Activated CD4-positive, alpha-beta T cell treated with anti-CD3 and anti-CD28 coated beads for 48 hours (primary cell): ENCODE data around the gene OPA3.

Experiments
- DNase-seq: peaks from one replicate; pipeline ENCODE4 v3.0.0-alpha.2; 2020

OPA3 gene

GRCh38 chr19:45560686-45561085, 23.9 kb downstream of the OPA3 start:
- no peak for DNase-seq

- DNase-seq: no peak
These were observed 24.6 kb downstream of the OPA3 start for GRCh38 chr19:45560038-45560437.

GRCh38 chr19:45558399-45558878, 26.2 kb downstream of the OPA3 start:
- peak; percentile 79 for DNase-seq

- no peak for DNase-seq
These were observed 27.8 kb downstream of the OPA3 start for GRCh38 chr19:45556835-45557234.

- DNase-seq: no peak
These were observed 30.1 kb downstream of the OPA3 start for GRCh38 chr19:45554481-45554880.

GRCh38 chr19:45553464-45553863, 31.1 kb downstream of the OPA3 start:
- DNase-seq: no peak

- no peak for DNase-seq
These were observed 36.5 kb downstream of the OPA3 start for GRCh38 chr19:45547965-45548609.

- DNase-seq: no peak
These were observed 37.3 kb downstream of the OPA3 start for GRCh38 chr19:45547211-45547770.

GRCh38 chr19:45542234-45542668, 42.4 kb downstream of the OPA3 start:
- DNase-seq: no peak

- DNase-seq: no peak
These were observed 45.1 kb downstream of the OPA3 start for GRCh38 chr19:45539459-45539858.

GRCh38 chr19:45531349-45531748, 53.3 kb downstream of the OPA3 start:
- DNase-seq: no peak

- no peak for DNase-seq
These were observed 55.2 kb downstream of the OPA3 start for GRCh38 chr19:45529420-45529785.

GRCh38 chr19:45528744-45529419, 55.7 kb downstream of the OPA3 start:
- peak; percentile 40 for DNase-seq

- no peak for DNase-seq
These were observed 56.4 kb downstream of the OPA3 start for GRCh38 chr19:45528149-45528743.

GRCh38 chr19:45527731-45528130, 56.9 kb downstream of the OPA3 start:
- DNase-seq: no peak

- no peak for DNase-seq
These were observed 57.6 kb downstream of the OPA3 start for GRCh38 chr19:45526971-45527370.

GRCh38 chr19:45526143-45526542, 58.5 kb downstream of the OPA3 start:
- peak; percentile 22 for DNase-seq

- no peak for DNase-seq
These were observed 60.0 kb downstream of the OPA3 start for GRCh38 chr19:45524575-45525129.

GRCh38 chr19:45523642-45524256, 60.9 kb downstream of the OPA3 start:
- peak; percentile 81 for DNase-seq

GRCh38 chr19:45522010-45522941, 62.3 kb downstream of the OPA3 start:
- no peak for DNase-seq

GRCh38 chr19:45518469-45518826, 66.2 kb downstream of the OPA3 start:
- no peak for DNase-seq
